ENCODE measurements around the gene EXOC3L1.

The EXOC3L1 gene

GRCh38 chr16:67198238-67198734 lies 8.3 kb upstream of the EXOC3L1 start:
- no peak for DNase-seq

DNA sequence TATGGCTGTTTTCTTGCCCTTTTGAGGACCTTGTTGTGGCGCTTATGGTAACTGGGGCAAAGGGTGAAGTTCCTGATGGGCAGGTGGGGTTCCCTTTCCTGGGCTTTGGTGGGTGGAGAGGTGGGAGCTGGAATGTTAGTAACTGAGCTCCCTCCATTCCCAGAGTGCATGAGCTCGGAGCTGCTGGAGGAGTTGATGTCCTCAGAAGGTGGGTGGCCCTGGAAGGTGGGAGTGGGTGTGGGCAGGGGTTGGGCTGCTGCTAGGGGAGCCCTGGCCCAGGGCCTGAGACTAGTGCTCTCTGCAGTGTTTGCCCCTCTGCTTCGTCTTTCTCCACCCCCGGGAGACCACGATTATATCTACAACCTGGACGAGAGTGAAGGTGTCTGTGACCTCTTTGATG lies 7.8 kb upstream of the EXOC3L1 start:
- no peak for DNase-seq

GRCh38 chr16:67196881-67197280 lies 6.9 kb upstream of the EXOC3L1 start:
- DNase-seq, result no peak

GRCh38 chr16:67195676-67196075 lies 5.7 kb upstream of the EXOC3L1 start:
- DNase-seq, result no peak

GRCh38 chr16:67194260-67194659 lies 4.3 kb upstream of the EXOC3L1 start:
- DNase-seq, result no peak

DNA sequence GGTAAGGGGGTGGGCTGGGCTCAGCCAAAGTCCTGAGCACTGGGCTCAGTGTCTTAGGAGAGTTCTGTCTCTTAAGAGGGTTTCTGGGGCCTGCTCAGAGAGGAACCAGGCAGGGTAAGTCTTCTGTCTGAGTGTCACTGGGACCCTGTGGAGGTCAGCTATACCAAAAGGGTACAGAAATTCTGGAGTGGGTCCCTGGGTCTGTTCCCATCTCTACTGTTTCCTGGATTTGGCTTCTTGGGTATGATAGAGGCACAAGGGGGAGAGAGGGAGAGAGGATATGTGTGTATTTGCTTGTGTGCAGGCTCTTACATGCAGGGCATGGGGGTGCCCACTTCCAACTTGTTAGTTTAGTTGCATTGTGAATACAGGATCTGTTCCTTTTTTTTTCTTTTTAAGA lies 3.6 kb upstream of the EXOC3L1 start:
- no peak for DNase-seq

GRCh38 chr16:67192781-67193361 lies 2.9 kb upstream of the EXOC3L1 start:
- no peak for DNase-seq

- peak; percentile 91 for DNase-seq
These were observed 2.2 kb upstream of the EXOC3L1 start, which contains the start of gene E2F4 for GRCh38 chr16:67191995-67192681. TSS of gene E2F4 (plus strand) at chr16:67192155. CDS start at chr16:67192228, 73 bp downstream.

DNA sequence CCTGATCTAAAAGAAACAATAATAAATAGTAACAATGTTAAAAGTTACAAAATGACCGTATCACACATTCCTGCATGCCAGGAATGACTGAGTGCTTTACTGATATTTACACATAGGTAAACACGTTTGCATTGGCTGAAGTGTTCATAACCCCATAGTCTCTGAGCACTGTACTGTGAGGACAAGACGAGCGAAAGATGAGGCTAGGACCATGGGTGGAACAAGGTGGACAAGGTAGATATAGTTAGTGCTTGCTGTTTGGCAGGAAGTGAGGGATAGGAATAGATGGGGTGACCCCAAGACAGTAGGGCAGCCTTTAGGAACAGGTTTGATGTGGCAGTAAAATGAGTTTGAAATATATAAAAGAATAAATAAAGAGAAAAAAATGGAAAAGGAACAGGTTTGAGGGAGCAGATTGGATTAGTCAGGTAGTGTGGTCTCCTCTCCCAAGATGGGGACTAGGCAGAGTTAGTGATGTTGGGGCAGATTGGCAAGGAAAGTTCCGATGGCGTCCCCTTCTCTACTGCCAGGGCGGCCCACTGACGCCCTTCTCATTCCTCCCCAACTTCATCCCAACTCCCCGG lies 1.6 kb upstream of the EXOC3L1 start:
- no peak for DNase-seq

DNA sequence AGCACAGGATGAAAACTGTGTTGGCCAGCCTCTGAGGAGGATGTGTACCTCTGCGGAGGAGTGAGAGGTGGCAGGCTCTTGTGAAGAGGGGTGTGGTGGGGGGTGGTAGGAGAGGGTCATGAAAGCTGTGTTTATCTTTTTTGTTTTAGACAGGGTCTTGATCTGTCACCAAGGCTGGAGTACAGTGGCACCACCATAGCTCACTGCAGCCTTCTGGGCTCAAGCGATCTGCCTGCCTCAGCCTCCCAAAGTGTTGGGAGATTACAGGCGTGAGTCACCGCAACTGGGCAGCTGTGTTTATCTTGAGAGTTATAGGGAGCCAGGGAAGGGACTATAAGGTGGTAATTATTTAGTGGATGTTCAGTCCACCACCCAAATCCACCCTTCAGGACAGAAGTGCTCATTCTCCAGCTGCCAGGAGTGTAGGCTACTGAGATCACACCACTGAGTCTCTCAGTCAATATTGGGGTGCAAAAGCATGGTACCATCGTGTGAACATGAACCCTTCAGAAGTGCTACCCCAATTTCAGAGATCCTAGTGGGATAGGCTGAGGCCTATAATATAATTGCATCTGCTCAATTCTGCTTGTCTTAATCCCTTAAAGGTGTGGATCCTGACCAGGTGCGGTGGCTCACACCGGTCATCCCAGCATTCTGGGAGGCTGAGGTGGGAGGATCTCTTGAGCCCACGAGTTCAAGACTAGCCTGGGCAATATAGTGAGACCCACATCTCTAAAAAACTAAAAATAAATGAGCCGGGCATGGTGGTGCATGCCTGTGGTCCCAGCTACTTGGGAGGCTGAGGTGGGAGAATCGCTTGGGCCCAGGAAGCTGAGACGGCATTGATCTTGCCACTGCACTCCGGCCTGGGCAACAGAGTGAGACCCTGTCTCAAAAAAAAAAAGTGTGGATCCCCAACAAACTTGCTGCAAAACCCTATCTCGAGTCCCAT lies 788 bp upstream of the EXOC3L1 start:
- DNase-seq, result no peak

- no peak for DNase-seq
These were observed 1.1 kb downstream of the EXOC3L1 start for GRCh38 chr16:67188798-67189197.

- no peak for DNase-seq
These were observed 1.6 kb downstream of the EXOC3L1 start for GRCh38 chr16:67188323-67188722.

- no peak for DNase-seq
These were observed 2.6 kb downstream of the EXOC3L1 start for GRCh38 chr16:67187175-67187890.

GRCh38 chr16:67186550-67186950 lies 3.4 kb downstream of the EXOC3L1 start:
- no peak for DNase-seq

DNA sequence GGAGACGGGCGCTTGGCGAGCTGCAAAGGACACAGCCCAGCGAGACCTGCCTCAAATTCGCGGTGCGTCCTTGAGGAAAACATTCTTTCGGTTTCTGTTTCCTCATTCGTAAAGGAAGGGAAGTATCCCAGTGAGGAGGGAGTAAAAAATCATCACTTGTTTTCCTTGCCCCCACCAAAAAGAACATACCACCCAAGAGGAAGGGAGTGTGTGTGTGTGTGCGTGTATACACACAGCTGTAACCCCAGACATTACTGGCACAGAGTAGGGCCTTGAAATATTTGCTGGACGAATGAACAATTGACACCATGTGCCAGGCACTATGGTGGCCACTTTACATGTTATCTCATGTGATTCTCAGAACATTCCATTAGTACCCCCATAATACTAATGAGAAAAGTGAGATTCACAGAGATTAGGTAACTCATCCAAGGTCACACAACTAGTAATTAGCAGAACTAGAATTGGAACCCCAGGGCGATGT lies 4.2 kb downstream of the EXOC3L1 start:
- no peak for DNase-seq

DNA sequence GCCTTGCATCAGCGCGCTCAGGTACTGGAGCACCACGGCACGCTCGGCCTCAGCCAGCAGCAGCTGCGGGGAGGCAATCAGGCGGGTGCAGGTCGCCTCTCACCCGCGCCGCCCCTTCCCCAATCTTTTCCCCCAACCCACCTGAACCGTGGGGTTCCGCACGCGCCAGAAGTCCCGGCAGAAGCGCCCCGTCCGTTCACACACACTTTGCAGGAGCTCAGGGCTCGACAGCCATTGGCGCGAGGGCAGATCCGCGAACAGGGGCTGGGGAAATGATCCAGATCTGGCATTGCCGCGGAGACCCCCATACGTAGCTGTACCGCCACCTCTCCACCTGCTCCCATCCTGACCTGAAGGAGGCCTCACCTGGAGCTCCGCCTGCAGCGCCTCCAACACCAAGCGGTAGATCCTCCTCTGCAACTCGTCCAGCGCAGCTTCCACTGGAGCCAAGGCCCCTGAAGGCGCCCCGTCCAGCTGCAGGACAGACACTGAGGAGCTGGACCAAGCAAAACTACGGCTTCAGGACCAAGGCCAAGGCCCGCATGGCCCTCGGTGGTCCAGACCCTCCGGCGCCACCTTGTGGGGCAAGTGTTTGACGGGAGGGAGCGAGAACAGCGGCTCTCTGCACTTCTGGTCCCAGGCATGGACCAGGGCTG lies 4.8 kb downstream of the EXOC3L1 start:
- DNase-seq, result peak; percentile 81

DNA sequence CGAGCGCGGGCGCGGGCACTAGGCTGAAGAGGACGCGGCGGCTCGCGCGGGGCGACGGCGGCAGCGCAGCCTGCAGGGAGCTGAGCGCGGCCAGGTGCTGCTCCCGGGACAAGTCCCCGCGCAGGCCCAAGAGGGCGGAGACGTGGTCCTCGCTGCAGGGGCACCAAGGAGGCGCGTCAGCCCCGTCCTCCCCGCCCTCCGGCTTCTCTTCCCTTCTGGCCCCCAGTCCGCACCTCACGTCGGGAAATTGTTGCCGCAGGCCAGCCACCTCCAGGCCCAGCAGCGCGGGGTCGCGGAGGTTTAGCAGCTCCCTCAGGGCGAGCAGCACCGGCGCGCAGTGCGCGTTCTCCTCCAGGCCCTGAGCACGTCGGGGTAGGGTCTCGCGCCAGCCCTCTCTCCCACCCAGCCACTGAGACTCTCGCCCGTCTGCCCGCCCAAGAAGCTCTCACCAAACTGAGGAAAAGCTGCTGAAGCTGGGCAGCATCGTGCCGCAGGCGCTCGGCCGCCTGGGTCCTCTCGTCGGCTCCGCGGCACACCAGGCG lies 5.4 kb downstream of the EXOC3L1 start:
- DNase-seq, result no peak

GRCh38 chr16:67183627-67184452 lies 6.1 kb downstream of the EXOC3L1 start, which contains the start of gene MATCAP1:
TSS of gene MATCAP1 (minus strand) at chr16:67183963. CDS start at chr16:67180610, 3,353 bp downstream.
- DNase-seq, result peak; percentile 95

GRCh38 chr16:67183284-67183626 lies 6.7 kb downstream of the EXOC3L1 start:
- no peak for DNase-seq

DNA sequence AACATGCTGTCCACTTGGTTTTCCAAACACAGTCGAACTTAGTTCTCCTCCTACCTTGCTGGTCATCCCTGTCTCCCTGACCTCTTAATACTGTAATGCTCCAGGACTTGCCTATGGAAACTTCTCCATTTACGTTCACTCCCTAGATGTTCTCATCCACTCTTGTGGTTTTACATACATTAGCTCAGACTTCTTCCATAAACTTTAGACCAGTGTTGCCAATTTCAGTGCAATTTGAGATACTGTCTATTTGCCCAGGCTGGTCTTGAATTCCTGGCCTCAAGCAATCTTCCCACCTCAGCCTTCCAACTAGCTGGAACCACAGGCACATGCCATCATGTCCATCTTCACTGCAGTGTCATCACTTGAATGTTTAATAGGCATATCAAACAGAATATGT lies 7.6 kb downstream of the EXOC3L1 start:
- no peak for DNase-seq
